ENCODE measurements around the gene PLCD1.

PLCD1 gene

GRCh38 chr3:38028621-38029361 lies 651 bp downstream of the PLCD1 start:
- Histone ChIP-seq H3K9me3 (replicated peaks; ENCODE audit: insufficient read depth, low read length) (no peaks in the 10 kb centered on the region), H3K9me2 (replicated peaks; ENCODE audit: insufficient read depth, low read length) (no peaks in the 10 kb centered on the region), H2AFZ (ENCODE audit: low read length) (no peak overlapping the region), H3K9ac (ENCODE audit: low read length) (no peak overlapping the region), H3K79me2 (ENCODE audit: low read length) (no peaks in the 10 kb centered on the region), H3K4me3 (ENCODE audit: low read length) (no peak overlapping the region; the same call in 1 of the 2 replicates), H3K27me3 (replicated peaks; ENCODE audit: insufficient read depth, low read length) (peaks cover 5% of the 10 kb centered on the region; the same call in 1 of the 2 replicates), H3K4me1 (ENCODE audit: low read length) (peaks cover 8% of the 10 kb centered on the region), H3K36me3 (replicated peaks; ENCODE audit: insufficient read depth, low read length) (no peaks in the 10 kb centered on the region), H3K4me2 (ENCODE audit: low read depth, low read length) (peak overlapping the region; percentile 77; the same call in 1 of the 2 replicates), H3F3A (ENCODE audit: insufficient read depth, low read length) (peaks cover 8% of the 10 kb centered on the region), H3K27ac (ENCODE audit: low read length) (no peak overlapping the region), H4K20me1 (ENCODE audit: insufficient read depth, low read length) (no peaks in the 10 kb centered on the region)
- TF ChIP-seq CTCF (IDR thresholded peaks at IDR 0.05; ENCODE audit: low read length) (no peak), EZH2phosphoT487 (IDR thresholded peaks at IDR 0.05; ENCODE audit: low read length) (no peak), EZH2 (optimal IDR thresholded peaks at IDR 0.05; ENCODE audit: low read depth, low read length) (no peak)
- DNase-seq, result no peak

DNA sequence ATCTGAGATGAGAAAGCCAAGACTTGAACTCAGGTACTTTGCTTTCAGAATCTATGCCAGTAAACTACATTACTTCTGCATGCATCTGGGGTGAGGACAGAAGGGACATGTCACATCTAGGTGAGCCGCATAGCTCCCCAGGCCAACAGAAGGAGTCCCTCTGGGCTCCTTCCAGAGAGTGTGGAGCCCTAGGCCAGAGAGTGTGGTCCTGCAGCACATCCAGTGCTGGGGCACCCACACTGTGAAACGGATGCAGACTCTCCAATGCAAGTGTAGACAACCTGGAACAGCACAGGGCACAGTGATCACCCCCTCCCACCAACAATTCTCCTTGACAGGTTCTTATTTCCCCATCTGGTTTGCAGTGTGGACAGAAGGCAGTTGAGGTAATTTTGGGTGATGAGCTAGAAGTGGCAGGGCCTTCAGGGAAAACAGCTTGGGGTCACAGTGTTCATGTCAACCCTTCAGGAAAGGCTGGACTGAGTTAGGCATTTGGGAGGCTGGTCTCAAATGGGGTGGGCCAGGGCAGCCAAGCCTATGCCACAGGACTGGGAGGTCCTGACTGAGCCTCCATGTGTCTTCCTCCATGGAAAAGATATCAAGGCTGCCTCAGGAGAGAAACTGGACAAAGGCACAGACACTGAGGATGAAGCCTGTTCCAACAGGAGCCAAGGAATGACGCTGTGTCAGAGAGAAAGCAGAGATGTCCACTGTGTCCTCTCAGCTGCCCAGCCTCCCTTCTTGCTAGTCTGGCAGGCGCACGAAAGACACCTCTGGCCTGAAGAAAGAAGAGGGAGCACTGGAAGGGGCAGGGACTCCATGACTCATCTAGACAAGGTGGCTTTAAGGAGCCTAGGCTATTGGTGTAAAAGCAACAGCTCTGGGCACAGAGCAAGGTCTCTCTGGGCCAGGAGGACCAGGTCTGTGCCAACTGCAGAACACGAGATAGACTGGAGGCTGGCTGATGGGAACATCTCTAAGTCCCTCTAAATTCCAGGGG lies 1.7 kb downstream of the PLCD1 start:
- Histone ChIP-seq H3K27me3 (replicated peaks; ENCODE audit: insufficient read depth, low read length) (peaks cover 5% of the 10 kb centered on the region; the same call in 1 of the 2 replicates), H3K4me2 (ENCODE audit: low read depth, low read length) (no peak overlapping the region)

DNA sequence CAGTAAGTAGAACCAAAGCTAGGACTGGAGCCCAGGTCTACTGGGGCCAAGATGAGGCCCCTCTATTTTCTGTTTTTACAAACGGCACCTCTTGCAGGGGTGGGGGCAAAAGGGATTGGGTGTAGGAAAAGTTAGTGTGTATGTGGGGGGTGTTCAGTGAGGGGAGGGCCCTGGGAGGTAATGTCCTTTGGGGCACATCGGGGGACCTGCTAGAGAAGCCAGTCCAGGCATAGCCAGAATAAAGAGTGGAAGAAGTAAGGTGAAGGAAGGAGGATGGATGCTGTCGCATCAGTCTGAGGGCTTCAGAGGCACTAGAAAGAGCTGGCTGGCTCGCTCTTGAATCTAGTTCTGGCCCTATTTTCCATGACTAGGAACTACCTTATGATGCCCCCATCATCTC lies 2.6 kb downstream of the PLCD1 start:
- TF ChIP-seq CTCF (IDR thresholded peaks at IDR 0.05; ENCODE audit: low read length) (no peak), EZH2 (optimal IDR thresholded peaks at IDR 0.05; ENCODE audit: low read depth, low read length) (no peak)
- Histone ChIP-seq H3F3A (ENCODE audit: insufficient read depth, low read length) (peaks cover 13% of the 10 kb centered on the region), H4K20me1 (ENCODE audit: insufficient read depth, low read length) (no peaks in the 10 kb centered on the region), H3K4me3 (ENCODE audit: low read length) (no peak overlapping the region), H3K27me3 (replicated peaks; ENCODE audit: insufficient read depth, low read length) (peaks cover 5% of the 10 kb centered on the region; the same call in 1 of the 2 replicates), H3K4me2 (ENCODE audit: low read depth, low read length) (no peak overlapping the region), H3K36me3 (replicated peaks; ENCODE audit: insufficient read depth, low read length) (no peaks in the 10 kb centered on the region), H3K4me1 (ENCODE audit: low read length) (peaks cover 12% of the 10 kb centered on the region), H2AFZ (ENCODE audit: low read length) (no peak overlapping the region), H3K9ac (ENCODE audit: low read length) (no peak overlapping the region), H3K79me2 (ENCODE audit: low read length) (no peaks in the 10 kb centered on the region), H3K9me2 (replicated peaks; ENCODE audit: insufficient read depth, low read length) (no peaks in the 10 kb centered on the region), H3K27ac (ENCODE audit: low read length) (no peak overlapping the region), H3K9me3 (replicated peaks; ENCODE audit: insufficient read depth, low read length) (no peaks in the 10 kb centered on the region)
- no peak for DNase-seq

More for the DNA sequence above, 1.7 kb downstream of the PLCD1 start:
- H3K4me1 ChIP-seq (ENCODE audit: low read length), result peaks cover 12% of the 10 kb centered on the region
- no peaks in the 10 kb centered on the region for H3K9me3 ChIP-seq (replicated peaks; ENCODE audit: insufficient read depth, low read length)
- H3K36me3 ChIP-seq (replicated peaks; ENCODE audit: insufficient read depth, low read length), result no peaks in the 10 kb centered on the region
- H2AFZ ChIP-seq (ENCODE audit: low read length), result no peak overlapping the region
- DNase-seq, result no peak
- no peaks in the 10 kb centered on the region for H4K20me1 ChIP-seq (ENCODE audit: insufficient read depth, low read length)
- H3K79me2 ChIP-seq (ENCODE audit: low read length), result no peaks in the 10 kb centered on the region
- no peak overlapping the region for H3K9ac ChIP-seq (ENCODE audit: low read length)
- no peak overlapping the region for H3K27ac ChIP-seq (ENCODE audit: low read length)
- H3K9me2 ChIP-seq (replicated peaks; ENCODE audit: insufficient read depth, low read length), result no peaks in the 10 kb centered on the region
- no peak for TF ChIP-seq EZH2phosphoT487 (IDR thresholded peaks at IDR 0.05; ENCODE audit: low read length)
- TF ChIP-seq EZH2 (optimal IDR thresholded peaks at IDR 0.05; ENCODE audit: low read depth, low read length), result no peak
- no peak for TF ChIP-seq CTCF (IDR thresholded peaks at IDR 0.05; ENCODE audit: low read length)
- no peak overlapping the region for H3K4me3 ChIP-seq (ENCODE audit: low read length)
- peaks cover 13% of the 10 kb centered on the region for H3F3A ChIP-seq (ENCODE audit: insufficient read depth, low read length)

All from MM.1S (cell line).